Measurements from ENCODE around the gene NAV2.

The NAV2 gene

GRCh38 chr11:20048246-20048645, 335.6 kb downstream of the NAV2 start:
- FAIRE-seq, result no peak

GRCh38 chr11:20048707-20049106, 336.1 kb downstream of the NAV2 start:
- no peak for FAIRE-seq

GRCh38 chr11:20049231-20049630, 336.6 kb downstream of the NAV2 start:
- FAIRE-seq, result no peak

GRCh38 chr11:20050048-20050447, 337.4 kb downstream of the NAV2 start:
- no peak for FAIRE-seq

- FAIRE-seq, result no peak
Measured at GRCh38 chr11:20050551-20051333, 338.1 kb downstream of the NAV2 start.

GRCh38 chr11:20051469-20052399, 339.1 kb downstream of the NAV2 start:
- no peak for FAIRE-seq

- no peak for FAIRE-seq
Measured at GRCh38 chr11:20053572-20053971, 340.9 kb downstream of the NAV2 start.

- FAIRE-seq, result no peak
Measured at GRCh38 chr11:20054584-20054983, 341.9 kb downstream of the NAV2 start.

GRCh38 chr11:20055312-20055711, 342.7 kb downstream of the NAV2 start:
- FAIRE-seq, result no peak

GRCh38 chr11:20056109-20056949, 343.7 kb downstream of the NAV2 start:
- FAIRE-seq, result no peak

- no peak for FAIRE-seq
Measured at GRCh38 chr11:20056950-20057943, 344.6 kb downstream of the NAV2 start.

GRCh38 chr11:20058749-20059458, 346.3 kb downstream of the NAV2 start:
- no peak for FAIRE-seq

GRCh38 chr11:20059587-20060021, 347.0 kb downstream of the NAV2 start:
- no peak for FAIRE-seq

- FAIRE-seq, result no peak
Measured at GRCh38 chr11:20060181-20060580, 347.5 kb downstream of the NAV2 start.

- FAIRE-seq, result no peak
Measured at GRCh38 chr11:20060647-20061205, 348.1 kb downstream of the NAV2 start.

GRCh38 chr11:20061776-20062175, 349.1 kb downstream of the NAV2 start:
- no peak for FAIRE-seq

- no peak for FAIRE-seq
Measured at GRCh38 chr11:20064961-20065405, 352.3 kb downstream of the NAV2 start.

GRCh38 chr11:20065406-20065805, 352.8 kb downstream of the NAV2 start:
- FAIRE-seq, result no peak

- FAIRE-seq, result no peak
Measured at GRCh38 chr11:20066013-20066782, 353.6 kb downstream of the NAV2 start.

GRCh38 chr11:20066783-20067156, 354.1 kb downstream of the NAV2 start:
- no peak for FAIRE-seq
